HG02938 (cell line): ENCODE data around the gene ZC3H13.
A peak's percentile ranks its signal among the peaks of the same experiment; 100 is the strongest.

Source experiments
- ATAC-seq: cut with Tn5 transposase; IDR thresholded peaks from one replicate; pipeline ENCODE4 v1.9.1; 2021; ENCODE audit warnings: mild to moderate bottlenecking, moderate library complexity; ENCODE audit not compliant: unreplicated experiment

Gene ZC3H13, protein sequence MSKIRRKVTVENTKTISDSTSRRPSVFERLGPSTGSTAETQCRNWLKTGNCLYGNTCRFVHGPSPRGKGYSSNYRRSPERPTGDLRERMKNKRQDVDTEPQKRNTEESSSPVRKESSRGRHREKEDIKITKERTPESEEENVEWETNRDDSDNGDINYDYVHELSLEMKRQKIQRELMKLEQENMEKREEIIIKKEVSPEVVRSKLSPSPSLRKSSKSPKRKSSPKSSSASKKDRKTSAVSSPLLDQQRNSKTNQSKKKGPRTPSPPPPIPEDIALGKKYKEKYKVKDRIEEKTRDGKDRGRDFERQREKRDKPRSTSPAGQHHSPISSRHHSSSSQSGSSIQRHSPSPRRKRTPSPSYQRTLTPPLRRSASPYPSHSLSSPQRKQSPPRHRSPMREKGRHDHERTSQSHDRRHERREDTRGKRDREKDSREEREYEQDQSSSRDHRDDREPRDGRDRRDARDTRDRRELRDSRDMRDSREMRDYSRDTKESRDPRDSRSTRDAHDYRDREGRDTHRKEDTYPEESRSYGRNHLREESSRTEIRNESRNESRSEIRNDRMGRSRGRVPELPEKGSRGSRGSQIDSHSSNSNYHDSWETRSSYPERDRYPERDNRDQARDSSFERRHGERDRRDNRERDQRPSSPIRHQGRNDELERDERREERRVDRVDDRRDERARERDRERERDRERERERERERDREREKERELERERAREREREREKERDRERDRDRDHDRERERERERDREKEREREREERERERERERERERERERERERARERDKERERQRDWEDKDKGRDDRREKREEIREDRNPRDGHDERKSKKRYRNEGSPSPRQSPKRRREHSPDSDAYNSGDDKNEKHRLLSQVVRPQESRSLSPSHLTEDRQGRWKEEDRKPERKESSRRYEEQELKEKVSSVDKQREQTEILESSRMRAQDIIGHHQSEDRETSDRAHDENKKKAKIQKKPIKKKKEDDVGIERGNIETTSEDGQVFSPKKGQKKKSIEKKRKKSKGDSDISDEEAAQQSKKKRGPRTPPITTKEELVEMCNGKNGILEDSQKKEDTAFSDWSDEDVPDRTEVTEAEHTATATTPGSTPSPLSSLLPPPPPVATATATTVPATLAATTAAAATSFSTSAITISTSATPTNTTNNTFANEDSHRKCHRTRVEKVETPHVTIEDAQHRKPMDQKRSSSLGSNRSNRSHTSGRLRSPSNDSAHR (N-terminal part only)

DNA sequence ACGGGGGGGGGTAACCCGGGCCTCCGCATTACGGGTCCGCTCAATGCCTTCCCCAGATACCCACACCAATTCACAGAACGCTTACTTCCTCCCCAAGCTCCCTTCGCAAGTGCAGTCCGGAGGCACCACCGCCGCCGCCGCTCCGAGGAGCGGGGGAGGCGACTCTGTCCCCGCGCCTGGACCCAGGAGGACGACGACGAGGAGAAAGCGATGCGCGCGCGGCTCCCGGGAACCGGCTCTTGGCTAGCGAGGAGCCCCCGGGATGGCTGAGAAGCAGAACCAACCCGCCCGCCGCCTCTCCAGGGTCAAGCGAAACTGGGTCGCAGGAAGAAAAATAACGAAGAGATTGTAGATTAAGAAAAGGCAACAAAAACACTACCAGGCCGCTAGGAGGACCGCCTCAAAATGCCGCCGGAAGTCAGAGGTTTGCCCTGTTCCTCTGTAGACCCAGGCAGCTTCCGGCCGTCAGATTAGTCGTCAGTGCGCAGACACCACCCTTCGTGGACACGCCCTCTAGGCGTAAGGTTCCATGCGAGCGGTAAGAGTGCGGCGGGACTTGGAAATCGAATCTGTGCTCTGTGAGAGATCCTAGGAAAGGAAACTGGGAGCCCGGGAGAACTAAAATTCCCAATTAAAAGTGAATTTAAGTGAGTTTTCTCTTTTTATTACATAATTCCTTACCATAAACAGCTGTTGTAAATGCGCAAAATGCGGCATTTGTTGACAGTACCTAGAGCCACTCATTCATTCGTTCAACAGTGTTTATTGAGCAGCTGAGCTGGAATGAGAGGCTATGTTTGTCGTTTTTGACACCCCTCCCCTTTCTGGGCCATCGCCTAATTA is at the start of gene ZC3H13:
TSS of gene ZC3H13 (minus strand) at position 428 of the 843 bp plus-strand sequence. CDS start 7,239 bp downstream, outside the sequence.
- peak; percentile 99 for ATAC-seq

DNA sequence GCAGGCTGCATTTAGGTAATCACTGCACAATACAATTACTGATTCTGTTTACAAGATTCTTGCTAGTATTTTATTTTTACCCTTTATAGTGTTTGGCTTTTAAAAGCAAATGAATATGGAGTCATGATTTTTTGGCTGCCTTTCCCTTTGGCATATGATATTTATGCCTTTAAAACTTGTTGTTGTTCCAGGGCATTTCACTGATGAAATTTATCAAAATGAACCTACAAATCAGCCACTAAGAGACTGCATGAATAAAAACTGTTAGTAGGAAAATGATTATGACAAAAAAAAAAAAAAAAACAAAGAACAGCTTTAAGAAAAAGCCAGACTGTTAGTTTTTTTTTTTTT is 49.7 kb upstream of the ZC3H13 start:
- no peak for ATAC-seq

DNA sequence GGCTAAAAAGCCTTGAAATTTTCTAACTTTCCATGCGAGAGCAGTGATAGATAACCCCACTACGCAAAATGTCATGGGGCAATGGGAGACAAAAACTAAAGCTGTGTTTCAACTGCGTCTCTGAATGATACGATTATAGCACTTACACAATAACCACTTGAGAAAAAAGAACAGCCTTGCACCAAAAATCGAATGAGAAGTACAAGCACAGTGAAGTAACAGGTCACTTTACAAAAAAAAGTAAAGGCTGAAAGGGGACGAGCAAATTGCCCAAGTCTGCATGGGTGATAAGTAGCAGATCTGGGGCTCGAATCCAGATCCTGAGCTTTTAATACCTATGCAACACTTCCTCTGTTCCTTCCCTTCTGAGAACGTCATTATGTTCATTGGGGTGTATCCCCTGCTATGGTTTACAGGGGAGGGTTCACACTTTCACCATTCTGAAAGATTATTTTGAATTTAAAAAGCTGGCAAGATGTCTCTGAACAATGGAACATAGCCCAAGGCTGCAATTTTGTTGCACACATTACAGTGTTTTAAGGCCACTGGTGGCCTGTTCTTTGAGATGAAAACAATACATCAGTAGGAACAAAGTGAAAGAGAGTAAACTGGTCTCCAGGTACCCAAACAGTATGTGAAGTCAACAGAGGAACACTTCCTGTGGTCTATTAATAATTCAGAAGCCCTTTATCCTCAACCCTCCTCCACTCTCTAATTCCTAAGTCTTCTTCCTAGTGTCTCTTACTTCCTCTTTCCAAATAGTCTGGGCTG is 49.1 kb upstream of the ZC3H13 start:
- no peak for ATAC-seq

DNA sequence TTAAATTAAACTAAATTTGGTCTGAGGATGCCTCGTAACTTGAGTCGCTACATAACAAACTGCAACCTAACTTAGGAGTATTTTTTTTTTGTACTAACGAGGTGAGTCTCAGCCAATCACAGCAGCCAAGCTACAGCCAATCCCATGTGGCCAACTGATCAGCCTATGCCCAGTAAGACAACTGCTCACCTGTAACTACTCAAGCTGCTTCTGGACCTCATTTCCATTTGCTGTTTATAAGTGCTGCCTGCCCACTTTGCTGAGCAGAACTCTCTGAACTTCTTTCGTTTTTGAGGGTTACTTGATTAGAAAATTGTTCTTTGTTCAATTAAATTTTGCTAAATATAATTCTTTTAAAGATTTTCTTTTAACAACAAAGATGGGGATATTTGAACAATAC is 48.5 kb upstream of the ZC3H13 start:
- ATAC-seq = no peak

DNA sequence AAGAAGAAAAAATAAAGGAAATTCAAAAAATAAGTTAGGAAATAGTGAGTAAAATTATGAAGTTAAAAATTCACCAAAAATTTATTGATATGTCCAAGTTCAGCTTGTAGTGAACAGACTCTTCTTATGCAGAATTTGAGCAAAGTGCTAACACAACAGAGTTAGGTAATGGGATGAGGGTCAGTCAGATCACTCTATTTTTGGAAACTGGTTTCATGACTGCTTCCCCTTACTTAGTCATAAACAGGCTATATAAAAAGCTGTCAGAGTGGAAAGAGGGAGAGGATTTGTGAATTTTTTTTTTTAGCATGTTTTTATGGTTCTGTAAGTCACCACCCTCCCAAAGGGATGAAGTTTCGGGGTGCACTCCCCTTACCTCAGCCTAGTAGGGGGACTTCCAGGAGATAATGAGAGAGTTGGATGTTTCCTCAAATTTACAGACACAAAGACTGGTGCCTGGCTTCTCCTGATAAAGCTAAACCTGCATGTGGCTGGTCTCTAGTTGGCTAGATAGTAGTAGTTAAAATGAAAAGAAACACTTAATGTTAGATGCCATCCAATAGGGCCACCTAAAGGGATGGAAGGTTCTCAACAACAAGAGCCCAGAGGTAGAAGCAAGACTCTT is 47.8 kb upstream of the ZC3H13 start:
- peak; percentile 52 for ATAC-seq

DNA sequence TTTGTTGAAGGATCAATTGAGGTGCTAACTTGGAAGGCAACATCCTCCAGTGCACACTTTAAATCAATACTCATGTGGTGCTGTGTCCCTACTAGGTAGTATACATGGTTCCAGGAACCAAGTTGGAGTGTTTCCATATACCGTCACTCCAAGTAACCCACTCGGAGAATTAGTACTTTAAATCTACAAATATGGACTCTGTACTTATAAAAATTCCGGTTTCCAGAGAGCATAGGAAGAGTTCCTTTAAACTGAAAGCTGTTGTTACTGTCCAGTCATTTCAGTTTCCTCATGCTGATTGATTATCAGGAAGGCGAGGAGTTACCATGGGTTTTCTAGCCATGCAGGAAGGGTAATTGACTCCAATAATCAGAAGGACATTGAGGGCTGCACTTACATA is 45.1 kb upstream of the ZC3H13 start:
- ATAC-seq = no peak

DNA sequence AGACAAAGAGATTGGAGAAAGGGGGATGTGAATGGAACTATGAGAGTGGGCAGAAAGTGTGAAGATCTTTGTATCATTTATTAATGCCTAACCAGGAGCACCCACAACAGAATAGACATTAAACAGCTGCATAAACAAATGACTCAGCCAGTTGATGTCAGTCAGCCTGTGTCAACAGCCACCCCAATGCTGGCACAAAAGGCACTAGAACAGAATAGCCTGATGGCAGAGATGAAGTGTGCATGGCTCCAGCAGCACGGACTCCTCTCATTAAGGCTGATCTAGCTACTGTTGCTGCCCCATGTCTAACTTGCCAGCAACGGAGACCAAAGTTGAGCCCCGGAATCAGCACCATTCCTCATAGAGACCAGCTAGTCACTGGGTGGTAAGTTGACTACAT is 44.5 kb upstream of the ZC3H13 start:
- ATAC-seq = no peak

DNA sequence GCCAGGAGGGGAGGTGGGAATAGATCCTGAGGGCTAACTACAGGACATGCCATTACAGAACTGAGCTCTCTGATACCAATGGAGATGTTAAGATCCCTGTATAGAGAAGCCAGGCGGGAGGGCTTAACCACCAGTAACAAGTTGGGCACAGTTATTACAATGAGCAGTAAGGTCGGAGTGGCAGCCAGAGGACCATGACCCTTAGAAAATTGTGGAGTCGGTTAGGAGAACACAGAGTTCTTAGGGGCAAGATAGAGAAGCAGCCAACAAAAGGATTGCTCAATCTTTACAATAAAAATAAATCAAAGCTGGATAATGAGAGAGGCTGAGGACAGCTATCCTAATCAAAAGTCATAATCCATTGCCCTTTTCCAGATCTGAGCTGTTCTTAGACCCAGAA is 41.9 kb upstream of the ZC3H13 start:
- no peak for ATAC-seq

DNA sequence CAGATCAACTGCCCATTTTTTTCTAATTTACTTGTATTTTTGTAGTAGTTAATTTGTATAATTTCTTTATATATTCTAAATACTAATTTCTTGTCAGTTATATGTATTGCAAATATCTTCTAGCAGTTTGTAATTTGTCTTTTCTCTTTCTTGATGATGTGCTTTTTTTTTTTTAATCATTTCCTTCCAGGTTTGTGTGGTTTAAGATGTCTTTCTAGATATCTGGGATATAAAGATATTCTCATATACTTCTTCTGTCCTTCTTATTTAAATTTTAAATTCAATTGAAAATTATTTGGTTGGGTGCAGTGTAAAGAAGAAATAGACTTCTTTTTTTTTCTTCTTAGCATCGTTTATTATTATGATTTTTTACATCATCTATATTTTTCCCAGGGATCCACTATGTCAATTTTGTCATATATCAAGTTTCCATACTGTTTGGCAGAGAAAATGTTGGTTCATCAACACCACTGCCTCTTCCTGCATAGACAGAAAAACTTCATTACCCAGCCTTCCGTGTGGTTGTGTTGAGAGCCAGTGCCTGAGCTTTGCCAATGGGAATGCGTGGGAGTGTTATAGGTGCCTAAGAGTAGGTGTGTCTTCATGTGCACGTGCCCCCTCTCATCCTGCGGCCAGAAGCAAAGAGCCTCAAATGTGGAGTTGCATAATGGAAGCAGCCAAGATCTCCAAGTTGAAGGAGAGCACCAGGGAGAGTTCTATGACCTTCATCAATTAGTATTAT is 36.4 kb upstream of the ZC3H13 start:
- ATAC-seq = no peak

DNA sequence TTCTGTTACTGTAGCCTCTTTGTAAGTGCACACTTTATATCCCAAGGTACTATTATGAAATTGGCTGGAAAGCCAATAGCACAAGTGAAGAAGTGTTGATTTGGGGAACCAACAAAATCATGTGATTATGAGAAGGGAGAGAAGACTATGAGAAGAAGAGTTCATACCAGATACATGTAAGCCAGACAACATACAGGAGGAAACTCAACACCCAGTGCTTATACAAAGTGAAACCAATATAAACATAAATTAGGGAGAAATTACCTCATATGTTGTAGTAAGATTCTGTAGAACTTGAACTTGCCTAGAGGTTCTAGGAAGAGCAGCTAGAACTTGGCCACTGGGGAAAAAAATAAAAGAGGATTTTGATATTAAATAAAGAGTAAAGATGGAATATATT is 34.9 kb upstream of the ZC3H13 start:
- ATAC-seq = no peak

DNA sequence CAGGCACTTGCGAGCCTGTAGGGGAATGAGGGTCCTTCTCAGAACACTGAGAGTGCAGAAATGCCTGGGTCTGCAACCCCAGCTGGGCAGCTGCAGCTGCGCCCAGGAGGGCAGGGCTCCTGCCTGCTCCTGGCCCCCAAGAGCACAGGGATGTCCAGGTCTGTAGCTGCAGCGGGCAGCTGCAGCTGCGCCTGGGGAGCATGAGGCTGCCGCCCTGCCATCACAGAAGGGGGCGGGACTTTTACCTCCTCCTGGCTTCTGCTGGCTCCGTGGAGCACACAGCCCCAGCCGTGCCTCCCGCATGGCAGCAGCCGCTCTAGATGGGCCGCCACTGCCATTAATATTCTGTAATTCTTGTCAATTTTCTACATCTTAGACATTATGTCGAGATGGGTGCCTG is 34.4 kb upstream of the ZC3H13 start:
- ATAC-seq = no peak

DNA sequence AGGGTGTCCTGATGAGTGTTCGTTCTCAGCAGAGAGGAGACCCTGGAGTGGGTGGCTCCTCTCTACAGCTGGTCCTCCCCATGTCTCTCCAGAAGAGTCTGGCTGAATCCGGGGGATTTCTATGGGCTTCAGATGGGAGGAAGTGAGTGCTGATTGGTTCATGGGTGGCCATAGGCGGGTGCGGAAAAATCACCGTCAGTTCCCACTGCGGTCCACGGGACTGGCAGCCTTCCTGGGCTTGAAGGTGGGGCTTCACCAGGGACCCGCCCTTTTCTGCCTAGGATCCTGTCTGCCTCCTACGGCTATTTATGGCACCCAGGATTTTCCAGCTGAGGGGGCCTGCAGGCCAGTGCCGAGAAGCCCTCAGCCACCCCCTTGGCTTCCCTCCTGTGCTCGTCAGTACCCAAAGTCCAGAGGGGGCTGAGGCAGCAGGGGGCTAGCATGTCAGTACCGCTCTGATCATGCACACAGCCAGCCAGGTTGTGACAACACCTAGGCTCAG is 33.9 kb upstream of the ZC3H13 start:
- no peak for ATAC-seq

DNA sequence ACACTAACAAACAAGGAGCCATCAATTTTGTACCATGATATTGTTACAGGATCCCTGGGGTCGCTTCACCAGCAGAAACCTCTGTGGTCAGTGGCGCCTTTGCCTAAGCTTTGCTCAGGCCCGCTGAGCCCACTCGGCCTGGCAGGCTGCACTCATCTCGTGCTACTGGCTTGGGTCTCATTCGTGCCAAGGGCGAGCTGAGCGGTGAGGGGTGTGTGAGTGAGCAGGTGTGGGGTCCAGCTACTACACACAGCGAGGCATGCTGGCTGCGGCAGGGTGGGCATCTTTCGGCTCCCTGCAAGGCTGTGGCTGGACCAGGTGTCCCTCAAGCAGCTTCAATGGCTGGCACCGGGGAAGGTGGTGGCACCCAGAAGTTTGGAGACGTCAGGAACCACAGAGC is 33.2 kb upstream of the ZC3H13 start:
- ATAC-seq = no peak

DNA sequence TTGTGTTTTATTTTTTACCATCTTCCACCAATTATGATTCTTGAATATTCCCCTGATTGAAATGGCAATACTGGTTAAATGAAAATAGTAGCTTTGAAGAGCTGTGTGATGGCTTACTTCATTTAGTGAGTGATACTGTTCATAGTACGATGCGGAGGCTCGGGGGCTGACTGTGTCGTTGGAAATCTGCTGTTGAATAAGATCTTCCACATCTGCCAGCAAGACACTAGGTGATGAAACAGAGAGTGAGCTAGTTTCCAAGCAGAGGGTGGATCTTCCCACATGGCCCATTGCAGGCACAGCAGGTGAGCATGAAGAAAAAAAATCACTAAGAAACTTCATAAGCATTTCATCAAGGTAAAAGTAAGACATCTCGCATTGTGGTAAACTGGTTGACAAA is 29.8 kb upstream of the ZC3H13 start:
- no peak for ATAC-seq

DNA sequence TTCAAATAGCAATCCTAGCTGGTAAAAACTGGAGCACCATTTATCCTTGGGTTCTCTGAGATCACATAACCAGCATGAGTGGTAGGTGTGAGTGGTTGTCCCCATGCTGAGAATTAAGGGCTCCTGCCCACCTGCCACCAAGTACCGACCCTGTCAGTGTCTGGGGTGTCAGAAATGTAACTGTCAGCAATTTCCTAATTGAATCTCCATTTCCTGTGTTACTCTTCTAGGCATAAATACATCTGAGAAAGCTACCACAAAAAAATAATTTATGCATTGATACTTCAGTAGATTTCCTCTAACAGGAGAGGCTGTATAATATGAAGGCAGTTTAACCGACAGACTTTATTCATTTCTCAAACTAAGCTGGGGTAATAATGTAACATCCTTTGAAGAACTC is 27.2 kb upstream of the ZC3H13 start:
- ATAC-seq = no peak

DNA sequence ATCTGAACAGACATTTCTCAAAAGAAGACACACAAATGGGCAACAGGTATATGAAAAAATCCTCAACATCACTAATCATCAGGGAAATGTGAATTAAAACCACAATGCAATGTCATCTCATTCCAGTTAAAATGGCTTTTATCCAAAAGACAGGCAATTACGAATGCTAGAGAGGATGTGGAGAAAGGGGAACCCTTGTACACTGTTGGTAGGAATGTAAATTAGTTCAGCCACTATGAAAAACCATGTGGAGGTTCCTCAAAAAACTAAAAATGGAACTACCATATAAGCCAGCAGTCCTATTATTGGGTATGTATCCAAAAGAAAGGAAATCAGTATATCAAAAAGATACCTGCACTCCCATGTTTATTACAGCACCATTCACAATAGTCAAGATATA is 24.7 kb upstream of the ZC3H13 start:
- no peak for ATAC-seq

DNA sequence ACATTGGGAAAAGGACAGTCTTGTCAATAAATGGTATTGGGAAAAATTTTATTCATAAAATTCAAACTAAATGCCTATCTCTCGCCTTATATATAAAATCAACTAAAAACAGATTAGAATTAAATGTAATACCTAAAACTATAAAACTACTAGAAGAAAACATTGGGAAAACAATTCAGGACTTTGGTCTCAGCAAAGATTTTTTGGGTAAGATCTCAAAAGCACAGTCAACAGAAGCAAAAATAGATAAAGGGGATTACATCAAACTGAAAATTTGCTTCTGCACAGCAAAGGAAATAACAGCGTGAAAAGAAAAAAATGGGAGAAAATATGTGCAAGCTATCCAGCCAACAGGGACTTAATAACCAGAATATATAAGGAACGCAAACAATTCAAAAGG is 24.3 kb upstream of the ZC3H13 start:
- no peak for ATAC-seq

DNA sequence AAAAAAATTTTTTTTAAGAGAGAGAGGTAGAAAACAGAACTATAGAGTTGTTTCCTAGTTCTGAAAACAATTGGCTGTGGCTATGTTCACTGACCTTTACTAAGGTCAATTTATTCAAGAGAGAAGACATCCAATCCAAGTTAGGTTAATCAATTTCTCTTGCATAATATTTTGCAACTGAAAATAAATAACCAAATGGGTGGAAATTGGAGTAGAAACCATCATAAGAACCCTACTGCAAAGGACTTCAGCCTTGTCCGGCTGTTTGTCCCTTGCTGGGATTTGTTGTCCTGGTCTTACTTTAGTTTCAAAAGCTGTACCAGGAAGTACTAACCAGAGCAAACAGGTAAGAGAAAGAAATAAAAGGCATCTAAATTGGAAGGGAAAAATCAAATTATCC is 23.3 kb upstream of the ZC3H13 start:
- no peak for ATAC-seq
